Measurements from ENCODE around the gene ATE1.

GRCh38 chr10:121808835-121809234 is 119.0 kb downstream of the ATE1 start:
- TF ChIP-seq JUNB (IDR thresholded peaks at IDR 0.05; ENCODE audit: unreplicated experiment) (no peak), STAT1 (IDR thresholded peaks at IDR 0.05; ENCODE audit: unreplicated experiment) (no peak), ZNF114 (CRISPR knock-in tag; IDR thresholded peaks at IDR 0.05) (no peak), POLR2AphosphoS5 (IDR thresholded peaks at IDR 0.05; ENCODE audit: low read depth) (no peak), EZH2 (IDR thresholded peaks at IDR 0.05; ENCODE audit: low read depth, unreplicated experiment) (no peak), EZH2phosphoT487 (IDR thresholded peaks at IDR 0.05; ENCODE audit: unreplicated experiment) (no peak), REST (IDR thresholded peaks at IDR 0.05; ENCODE audit: unreplicated experiment) (no peak), CREB1 (CRISPR knock-in tag; IDR thresholded peaks at IDR 0.05; ENCODE audit: low read depth) (no peak), NANOG (IDR thresholded peaks at IDR 0.05; ENCODE audit: borderline replicate concordance) (no peak), ZNF462 (CRISPR knock-in tag; IDR thresholded peaks at IDR 0.05) (no peak), ZNF331 (CRISPR knock-in tag; IDR thresholded peaks at IDR 0.05; ENCODE audit: low read depth) (no peak)
- TF ChIP-seq, protein P1, sequence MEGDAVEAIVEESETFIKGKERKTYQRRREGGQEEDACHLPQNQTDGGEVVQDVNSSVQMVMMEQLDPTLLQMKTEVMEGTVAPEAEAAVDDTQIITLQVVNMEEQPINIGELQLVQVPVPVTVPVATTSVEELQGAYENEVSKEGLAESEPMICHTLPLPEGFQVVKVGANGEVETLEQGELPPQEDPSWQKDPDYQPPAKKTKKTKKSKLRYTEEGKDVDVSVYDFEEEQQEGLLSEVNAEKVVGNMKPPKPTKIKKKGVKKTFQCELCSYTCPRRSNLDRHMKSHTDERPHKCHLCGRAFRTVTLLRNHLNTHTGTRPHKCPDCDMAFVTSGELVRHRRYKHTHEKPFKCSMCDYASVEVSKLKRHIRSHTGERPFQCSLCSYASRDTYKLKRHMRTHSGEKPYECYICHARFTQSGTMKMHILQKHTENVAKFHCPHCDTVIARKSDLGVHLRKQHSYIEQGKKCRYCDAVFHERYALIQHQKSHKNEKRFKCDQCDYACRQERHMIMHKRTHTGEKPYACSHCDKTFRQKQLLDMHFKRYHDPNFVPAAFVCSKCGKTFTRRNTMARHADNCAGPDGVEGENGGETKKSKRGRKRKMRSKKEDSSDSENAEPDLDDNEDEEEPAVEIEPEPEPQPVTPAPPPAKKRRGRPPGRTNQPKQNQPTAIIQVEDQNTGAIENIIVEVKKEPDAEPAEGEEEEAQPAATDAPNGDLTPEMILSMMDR (conservative IDR thresholded peaks at IDR 0.05; ENCODE audit: low read depth in 2 of 2) = no peak
- TF ChIP-seq, protein P2, sequence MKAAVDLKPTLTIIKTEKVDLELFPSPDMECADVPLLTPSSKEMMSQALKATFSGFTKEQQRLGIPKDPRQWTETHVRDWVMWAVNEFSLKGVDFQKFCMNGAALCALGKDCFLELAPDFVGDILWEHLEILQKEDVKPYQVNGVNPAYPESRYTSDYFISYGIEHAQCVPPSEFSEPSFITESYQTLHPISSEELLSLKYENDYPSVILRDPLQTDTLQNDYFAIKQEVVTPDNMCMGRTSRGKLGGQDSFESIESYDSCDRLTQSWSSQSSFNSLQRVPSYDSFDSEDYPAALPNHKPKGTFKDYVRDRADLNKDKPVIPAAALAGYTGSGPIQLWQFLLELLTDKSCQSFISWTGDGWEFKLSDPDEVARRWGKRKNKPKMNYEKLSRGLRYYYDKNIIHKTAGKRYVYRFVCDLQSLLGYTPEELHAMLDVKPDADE (IDR thresholded peaks at IDR 0.05) = no peak

Measured in GM23338 (cell line).